ENCODE results near the gene GRM5. TPM values are rescaled to one million over a fixed set of nuclear protein-coding genes. Genes with fewer than 3 reads are reported as not detected.

GRM5 gene
- total RNA-seq, 4 donors from 2014 or later: 0.09 TPM; not detected in 3

GRCh38 chr11:88521799-88522201, 544.0 kb downstream of the GRM5 start:
- no peak overlapping the region for H3K4me3 ChIP-seq
- DNase-seq: no peak
- TF ChIP-seq POLR2A (IDR thresholded peaks at IDR 0.05): no peak
- no peak for TF ChIP-seq CTCF (IDR thresholded peaks at IDR 0.05)
- intact Hi-C loops (cut with DNase I): no loop called here
- WGBS, 2 donors: 63 to 73% methylated on average over 1 of the region's 1 CpG
- H3K4me1 ChIP-seq: no peaks in the 10 kb centered on the region
- no peak overlapping the region for H3K27ac ChIP-seq
- H3K36me3 ChIP-seq: no peaks in the 10 kb centered on the region
- no peaks in the 10 kb centered on the region for H3K27me3 ChIP-seq
- no peaks in the 10 kb centered on the region for H3K9me3 ChIP-seq

DNA sequence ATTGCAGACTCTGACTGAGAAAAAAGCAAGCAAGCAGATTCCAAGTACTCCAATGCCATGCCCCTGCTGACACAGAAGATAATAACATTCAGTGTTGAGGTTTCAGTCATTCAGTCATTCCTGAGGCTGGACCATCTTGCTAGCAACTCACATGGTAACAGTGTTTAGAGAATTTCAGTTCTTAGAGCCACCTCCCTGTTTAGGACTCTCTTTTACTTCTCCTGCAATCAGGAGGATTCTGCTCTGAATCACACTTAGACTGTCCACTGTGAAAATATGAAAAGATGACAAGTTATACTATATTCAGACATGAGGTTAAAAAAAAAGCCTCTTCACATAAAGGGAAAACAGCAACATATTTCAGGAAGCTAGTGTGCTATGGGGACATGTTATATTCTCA, 544.4 kb downstream of the GRM5 start:
- H3K27ac ChIP-seq: no peak overlapping the region

DNA sequence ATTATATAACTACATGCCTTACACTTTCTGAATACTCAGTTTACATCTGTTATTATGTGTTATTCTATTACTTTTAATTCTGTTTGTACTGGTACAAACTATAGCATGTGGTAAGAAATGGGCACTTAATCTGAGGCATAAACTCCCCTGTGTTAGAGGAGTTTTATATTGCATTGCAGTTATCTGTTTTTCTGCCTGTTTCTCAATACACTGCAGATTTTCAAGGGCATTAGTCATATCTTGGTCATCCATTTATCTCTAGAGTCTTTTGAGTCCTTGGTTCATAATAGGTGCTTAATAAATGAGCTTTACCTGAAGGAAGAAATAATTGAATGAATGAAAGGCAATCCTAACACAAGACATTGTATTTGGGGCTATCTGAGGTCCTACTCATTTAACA, 545.4 kb downstream of the GRM5 start:
- intact Hi-C loops (cut with DNase I): no loop called here
- H3K27ac ChIP-seq: no peak overlapping the region
- H3K4me3 ChIP-seq: no peak overlapping the region
- no peaks in the 10 kb centered on the region for H3K4me1 ChIP-seq
- H3K27me3 ChIP-seq: no peaks in the 10 kb centered on the region
- DNase-seq: no peak
- H3K9me3 ChIP-seq: no peaks in the 10 kb centered on the region
- TF ChIP-seq CTCF (IDR thresholded peaks at IDR 0.05) (no peak), POLR2A (IDR thresholded peaks at IDR 0.05) (no peak)
- no peaks in the 10 kb centered on the region for H3K36me3 ChIP-seq

More for the DNA sequence above, 544.4 kb downstream of the GRM5 start:
- TF ChIP-seq POLR2A (IDR thresholded peaks at IDR 0.05) (no peak), CTCF (IDR thresholded peaks at IDR 0.05) (no peak)
- no peak for DNase-seq
- Histone ChIP-seq H3K27me3 (no peaks in the 10 kb centered on the region), H3K9me3 (no peaks in the 10 kb centered on the region), H3K4me1 (no peaks in the 10 kb centered on the region), H3K36me3 (no peaks in the 10 kb centered on the region), H3K4me3 (no peak overlapping the region)
- intact Hi-C loops (cut with DNase I): no loop called here

DNA sequence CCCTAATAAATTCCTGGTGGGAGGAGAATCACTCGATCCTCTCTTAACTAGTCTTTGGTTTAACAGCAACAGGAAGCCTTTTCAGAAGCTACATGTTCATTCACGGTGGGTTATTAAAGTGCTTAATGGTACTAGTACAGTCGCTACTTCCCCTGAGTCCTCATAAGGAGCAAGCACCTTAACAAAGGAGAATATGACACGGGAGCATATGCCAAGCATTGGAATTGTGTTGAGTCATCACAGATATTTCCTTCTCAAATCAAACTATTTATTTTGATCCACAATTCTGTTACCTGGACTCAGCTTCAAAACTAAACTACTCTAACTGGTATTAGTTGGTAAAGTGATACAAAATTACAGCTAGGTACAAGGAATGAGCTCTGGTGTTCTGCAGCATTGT, 550.8 kb downstream of the GRM5 start:
- Histone ChIP-seq H3K9me3 (no peaks in the 10 kb centered on the region), H3K4me1 (no peaks in the 10 kb centered on the region), H3K36me3 (no peaks in the 10 kb centered on the region), H3K27me3 (peaks cover 0 to 19% (median 0%) of the 10 kb centered on the region in 4 donors), H3K27ac (no peak overlapping the region), H3K4me3 (no peak overlapping the region)
- intact Hi-C loops (cut with DNase I): no loop called here
- WGBS, 2 donors: 36 to 59% methylated on average over 4 of the region's 4 CpGs
- TF ChIP-seq CTCF (IDR thresholded peaks at IDR 0.05) (no peak), POLR2A (IDR thresholded peaks at IDR 0.05) (no peak)
- DNase-seq: no peak

DNA sequence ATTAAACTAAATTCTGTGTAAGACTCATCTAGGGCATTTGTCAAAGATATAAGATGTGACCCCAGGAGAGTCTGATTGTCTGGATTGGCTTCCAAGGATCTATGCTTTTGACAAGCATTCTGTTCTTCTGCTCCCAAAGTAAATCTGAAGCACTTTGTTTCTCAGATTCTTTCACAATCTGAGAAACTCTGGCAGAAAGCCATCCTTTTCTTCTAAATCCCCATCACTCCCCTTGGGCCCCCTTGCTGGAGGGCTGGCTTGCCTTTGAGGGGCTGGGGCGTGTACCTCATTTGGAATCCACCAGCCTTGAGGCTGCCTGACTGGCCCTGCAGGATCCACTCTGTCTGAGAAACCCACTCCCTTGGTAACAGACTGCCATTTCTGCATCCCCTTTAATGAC, 554.8 kb downstream of the GRM5 start:
- no peaks in the 10 kb centered on the region for H3K36me3 ChIP-seq
- peaks cover 0 to 15% (median 8%) of the 10 kb centered on the region in 3 donors for H3K4me1 ChIP-seq
- H3K27ac ChIP-seq: no peak overlapping the region
- no peak for DNase-seq
- H3K9me3 ChIP-seq: no peaks in the 10 kb centered on the region
- WGBS, 2 donors: 57 to 67% methylated on average over 1 of the region's 1 CpG
- peaks cover 0 to 55% (median 2%) of the 10 kb centered on the region in 4 donors for H3K27me3 ChIP-seq
- intact Hi-C loops (cut with DNase I): no loop called here
- no peak overlapping the region for H3K4me3 ChIP-seq
- no peak for TF ChIP-seq CTCF (IDR thresholded peaks at IDR 0.05)

Data from esophagus squamous epithelium (tissue), 5 donors.